Urothelium cell line (cell line): ENCODE measurements around the gene INAFM2.

ENCODE experiments used
- DNase-seq: peaks from one replicate; pipeline ENCODE4 v3.0.0; 2011; ENCODE audit warnings: low spot score, mixed read lengths
- FAIRE-seq: peaks from 2 replicates; lab custom pipeline; 2011; peaks lifted over from hg19 to GRCh38; lab: Jason Lieb, UNC

The INAFM2 gene

DNA sequence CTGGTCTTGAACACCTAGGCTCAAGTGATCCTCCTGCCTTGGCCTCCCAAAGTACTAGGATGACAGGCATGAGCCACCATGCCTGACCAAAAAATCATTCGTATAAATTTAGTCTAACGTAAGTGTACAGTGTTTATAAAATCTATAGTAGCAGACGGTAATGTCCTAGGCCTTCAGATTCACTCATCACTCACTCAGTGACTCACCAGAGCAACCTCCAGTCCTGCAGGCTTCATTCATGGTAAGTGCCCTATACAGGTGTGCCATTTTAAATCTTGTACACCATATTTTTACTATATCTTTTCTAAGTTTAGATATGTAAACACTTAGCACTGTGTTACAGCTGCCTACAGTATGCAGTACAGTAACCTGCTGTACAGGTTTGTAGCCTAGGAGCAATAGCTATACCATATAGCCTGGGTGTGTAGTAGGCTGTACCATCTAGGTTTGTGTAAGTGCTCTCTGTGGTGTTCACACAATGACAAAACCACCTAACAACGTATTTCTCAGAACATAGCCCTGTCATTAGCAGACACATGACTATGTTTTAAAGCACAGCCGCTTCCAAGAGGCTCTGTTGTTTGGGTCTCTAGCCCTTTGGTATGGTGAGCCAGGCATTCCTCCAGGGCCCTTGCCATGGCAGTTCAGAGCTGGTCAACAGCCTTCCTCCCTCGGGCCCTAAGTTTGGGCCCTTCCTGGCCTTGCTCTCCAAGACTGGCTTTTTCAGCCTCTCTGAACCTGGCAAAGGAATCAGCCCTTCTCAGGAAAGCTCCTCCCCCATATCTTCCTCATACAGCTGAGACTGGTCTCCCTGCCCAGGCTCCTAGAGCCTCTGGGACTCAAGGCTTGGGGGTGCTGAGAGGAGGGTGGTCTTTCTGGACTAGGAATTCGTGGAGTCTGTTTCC lies 19.2 kb downstream of the INAFM2 start:
- peak; percentile 27 for FAIRE-seq
- DNase-seq = no peak

DNA sequence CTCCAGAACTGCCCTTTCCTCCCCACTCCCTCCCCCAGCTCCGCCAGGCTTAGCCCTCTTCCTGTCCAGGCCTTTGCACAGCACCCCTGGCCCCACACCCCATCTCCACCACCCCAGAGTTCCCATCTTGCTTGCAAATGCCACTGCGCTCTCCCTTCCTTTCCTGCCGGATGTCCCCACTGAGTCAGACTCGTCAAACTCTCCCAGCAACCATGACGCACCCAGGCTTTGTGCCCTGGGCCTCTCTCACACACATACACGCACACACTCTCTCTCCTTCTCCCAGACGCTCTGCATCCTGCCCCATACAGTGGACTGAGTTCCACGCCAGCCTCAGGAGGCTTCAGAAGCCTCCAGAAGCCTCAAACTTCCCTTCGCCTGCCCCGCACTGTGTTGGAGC lies 20.0 kb downstream of the INAFM2 start:
- FAIRE-seq = peak; percentile 85
- peak; percentile 82 for DNase-seq

DNA sequence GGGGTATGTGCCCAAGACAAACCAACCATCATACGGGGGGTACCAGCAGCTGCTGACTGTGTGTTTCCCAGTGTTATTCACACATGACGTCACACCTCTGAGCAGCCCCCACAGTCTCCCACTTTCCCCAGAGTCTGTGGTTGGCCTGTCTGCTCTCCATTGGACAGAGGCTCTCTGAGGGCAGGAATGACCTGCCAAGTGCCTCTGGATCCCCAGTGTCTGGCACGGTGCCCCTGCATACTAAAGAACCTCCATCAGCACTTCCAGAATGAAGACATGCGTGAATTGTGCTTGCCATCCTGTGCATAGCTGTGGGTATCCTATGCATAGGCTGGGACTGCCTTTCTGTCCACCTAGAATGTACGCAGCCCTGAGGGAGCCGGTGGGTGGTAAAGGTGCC lies 20.7 kb downstream of the INAFM2 start:
- no peak for FAIRE-seq
- no peak for DNase-seq

DNA sequence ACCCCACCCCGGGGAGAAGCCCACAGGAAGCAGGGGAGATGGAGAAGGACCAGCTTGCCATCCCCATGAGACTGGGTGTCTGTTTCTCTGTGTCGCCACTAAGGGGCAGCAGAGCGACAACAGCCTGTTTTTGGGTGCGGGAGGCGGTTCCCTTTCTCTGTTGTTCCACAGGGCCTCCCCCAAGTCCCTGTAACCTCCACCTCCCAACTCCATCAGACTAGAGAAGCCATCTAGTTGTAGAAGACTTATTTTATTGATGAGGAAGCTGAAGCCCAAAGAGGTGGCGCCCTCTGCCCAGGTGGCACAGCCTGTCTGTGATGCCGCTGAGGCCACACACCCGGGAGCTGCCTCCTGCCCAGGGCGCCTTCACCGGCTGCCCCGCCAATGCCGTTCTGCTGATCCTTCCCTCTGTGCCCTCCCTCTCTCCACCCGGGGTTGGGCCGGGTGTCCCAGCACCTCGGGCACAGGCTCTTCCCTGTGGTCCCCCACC lies 21.2 kb downstream of the INAFM2 start:
- no peak for FAIRE-seq
- peak; percentile 63 for DNase-seq

- FAIRE-seq = no peak
- DNase-seq = no peak
Observed at GRCh38 chr15:40345225-40345866, 21.9 kb downstream of the INAFM2 start.

DNA sequence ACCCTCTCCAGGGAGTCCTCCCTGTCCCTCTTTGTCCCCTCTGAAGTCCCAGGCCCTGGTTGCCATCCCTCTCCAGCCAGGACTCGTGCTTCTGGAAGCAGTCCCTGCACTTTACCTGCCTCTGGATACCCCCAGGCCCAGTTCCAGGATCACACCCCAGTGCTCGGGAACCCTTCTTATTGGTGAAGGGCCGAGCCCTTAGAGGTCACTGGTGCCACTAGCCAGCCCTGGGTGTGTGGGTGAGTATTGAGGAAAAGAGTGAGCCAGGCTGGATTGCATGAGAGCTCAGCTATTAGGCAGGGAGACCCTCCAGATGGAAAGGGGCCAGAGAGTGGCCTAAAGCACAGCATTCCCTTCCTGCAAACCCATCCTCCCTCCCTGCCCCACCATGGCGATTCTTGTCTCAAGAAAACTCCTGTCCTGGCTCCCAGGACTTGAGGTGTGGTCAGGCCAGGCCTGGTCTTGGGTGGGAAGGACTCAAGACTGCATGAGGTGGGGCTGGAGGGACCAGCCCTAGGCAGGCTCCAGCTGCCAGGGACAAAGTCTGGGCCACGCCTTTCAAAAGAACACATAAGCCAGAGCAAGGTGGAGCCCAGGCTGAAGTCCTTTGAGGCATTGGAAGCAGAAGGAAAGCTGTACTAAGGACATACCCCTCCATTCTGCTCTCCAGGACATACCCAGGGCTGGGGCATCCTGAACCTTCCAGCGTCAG lies 22.5 kb downstream of the INAFM2 start:
- DNase-seq = no peak
- no peak for FAIRE-seq

DNA sequence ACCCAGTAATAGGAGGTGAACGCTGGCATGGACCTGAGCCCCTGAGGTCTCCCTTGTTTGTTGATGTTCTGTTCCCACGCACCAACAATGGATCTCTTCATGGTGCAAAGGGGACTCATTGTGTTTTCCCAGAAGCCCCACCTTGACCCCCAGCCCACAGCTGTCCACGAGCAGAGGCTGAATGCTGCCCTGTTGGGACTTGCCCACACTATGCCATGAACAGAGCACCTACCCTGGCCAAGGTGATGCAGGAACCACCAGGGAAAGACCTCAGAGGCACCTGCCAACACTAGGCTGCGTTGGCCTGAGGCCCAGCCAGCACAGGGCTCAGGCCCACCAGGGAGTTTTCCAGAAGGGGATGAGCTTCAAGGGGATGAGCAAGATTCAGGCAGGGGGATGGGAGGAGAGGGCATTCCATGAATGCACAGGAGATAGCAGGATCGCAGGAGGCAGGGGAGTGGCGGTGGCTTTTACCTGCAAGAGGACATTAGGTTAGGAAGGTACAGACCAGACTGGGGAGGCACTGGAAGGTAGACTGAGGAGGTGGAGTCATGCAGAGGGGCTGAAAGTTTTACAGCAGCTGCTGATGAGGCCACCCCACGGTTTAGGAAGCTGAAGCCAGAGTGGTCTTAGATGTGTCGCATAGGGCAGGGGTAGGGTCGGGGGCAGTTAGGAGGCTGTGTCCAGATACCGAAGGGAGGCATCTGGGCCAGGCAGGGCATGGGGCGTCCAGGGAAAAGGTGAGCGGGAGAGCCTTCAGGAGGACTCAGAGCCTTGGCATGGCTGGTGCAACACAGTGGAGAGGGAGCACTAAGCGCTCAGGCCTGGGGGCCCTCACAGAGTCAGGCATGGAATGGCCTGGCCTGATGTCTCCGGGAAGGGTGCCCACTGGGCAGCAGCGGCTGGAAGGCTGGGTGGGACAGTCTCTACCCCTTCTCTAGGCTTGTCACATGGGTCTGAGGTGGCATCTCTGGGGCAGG lies 23.4 kb downstream of the INAFM2 start:
- no peak for FAIRE-seq
- DNase-seq = no peak

DNA sequence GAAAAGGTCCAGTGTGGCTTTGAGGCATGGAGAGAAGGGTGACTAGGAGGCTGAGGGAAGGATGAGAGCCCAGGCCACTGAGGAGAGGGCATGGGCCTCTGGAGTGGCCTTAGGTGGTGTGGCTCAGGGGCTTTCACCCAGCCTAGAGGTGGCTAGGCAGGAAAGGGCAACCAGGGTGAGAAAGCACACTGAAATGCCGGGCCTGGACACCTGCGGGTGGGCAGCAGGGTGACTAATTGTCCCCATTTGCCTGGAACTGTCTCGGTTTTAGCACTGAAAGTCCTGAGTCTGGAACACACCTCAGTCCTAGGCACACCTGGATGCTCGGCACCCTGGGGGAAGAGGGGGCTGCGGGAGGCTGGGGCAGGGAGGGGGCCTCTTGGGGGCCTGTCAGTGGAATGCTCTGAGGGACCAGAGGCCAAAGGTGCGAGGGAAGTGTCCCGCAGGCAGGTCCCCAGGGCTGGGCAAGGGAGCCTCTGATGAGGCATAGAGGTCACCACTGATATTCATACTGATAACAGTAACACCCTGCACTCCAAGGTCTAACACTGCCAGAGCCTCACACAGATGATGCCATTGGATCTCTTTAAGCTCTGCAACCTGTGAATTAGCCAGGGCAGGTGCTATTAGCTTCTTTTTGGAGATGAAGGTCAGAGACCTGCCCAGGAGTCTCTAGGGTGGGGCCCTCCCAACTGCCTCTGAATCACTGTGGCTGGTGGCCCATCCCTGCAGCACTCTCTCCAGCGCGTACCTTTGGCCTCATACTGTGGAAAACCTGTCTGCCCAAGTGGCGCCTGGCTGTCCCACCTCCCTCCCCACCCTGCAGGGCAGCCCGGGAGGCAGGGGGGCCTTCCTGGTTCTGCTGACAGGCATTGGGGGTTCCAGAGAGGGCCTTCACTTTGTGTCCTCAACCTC lies 24.3 kb downstream of the INAFM2 start:
- DNase-seq = no peak
- no peak for FAIRE-seq

DNA sequence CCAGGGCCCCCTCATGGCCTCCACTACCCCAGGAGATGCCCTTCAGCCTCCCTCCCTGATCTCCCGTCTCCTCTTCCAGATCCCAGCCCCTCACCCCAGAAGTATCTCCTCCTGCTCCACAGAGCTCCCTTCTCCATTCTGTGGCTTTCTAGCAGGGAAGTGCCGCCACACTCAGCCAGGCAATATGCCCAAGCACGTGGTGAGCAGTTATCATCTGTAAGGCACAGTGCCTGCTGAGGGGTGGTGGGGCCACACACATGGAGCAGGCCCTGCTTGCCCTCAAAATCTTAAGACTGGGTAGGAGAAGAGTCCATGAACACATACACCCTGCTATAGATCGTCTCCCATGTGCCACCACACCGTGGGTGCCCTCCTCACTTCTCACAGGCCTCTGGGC lies 25.0 kb downstream of the INAFM2 start:
- no peak for DNase-seq
- FAIRE-seq = no peak

DNA sequence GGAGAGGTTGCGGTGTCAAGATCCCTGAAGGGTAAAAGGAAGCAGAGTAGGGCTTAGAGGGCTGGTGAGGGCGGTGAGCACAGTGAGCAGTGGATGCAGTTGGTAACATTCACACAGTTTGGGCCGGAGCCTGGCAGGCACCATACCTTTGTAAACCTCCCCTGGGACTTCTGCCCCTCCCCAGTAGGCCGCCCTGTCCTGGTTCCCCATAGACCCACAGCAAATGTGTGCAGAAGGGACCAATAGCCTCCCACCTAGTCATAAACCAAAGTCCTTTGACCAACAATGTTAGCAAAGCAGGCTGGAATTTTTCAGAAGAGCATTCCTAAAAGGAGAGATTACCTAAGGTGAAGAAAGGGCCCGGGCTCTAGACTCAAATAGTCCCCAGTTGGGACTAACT lies 25.7 kb downstream of the INAFM2 start:
- FAIRE-seq = no peak
- no peak for DNase-seq

- no peak for DNase-seq
- FAIRE-seq = no peak
Observed at GRCh38 chr15:40352281-40352901, 28.9 kb downstream of the INAFM2 start.

- FAIRE-seq (no peak), DNase-seq (no peak)
Observed at GRCh38 chr15:40353697-40354096, 30.2 kb downstream of the INAFM2 start.

GRCh38 chr15:40354408-40355171 lies 31.1 kb downstream of the INAFM2 start:
- FAIRE-seq = no peak
- peak; percentile 67 for DNase-seq

DNA sequence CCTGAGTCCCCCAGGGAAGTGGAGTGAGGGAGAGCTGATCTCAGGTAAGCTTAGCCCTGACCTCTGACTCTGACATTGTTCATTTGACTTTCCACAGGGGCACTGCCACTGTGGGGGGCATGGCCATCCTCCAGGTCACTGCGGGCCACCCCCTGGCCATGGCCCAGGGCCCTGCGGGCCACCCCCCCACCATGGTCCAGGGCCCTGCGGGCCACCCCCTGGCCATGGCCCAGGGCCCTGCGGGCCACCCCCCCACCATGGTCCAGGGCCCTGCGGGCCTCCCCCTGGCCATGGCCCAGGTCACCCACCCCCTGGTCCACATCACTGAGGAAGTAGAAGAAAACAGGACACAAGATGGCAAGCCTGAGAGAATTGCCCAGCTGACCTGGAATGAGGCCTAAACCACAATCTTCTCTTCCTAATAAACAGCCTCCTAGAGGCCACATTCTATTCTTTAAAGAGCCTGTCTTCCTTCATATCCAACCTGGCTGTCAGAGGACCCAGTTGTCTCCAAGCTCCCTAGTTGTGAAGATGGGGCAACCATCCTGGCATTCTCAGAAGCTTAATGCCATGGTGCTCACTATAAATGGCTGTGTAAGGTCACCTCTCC lies 32.6 kb downstream of the INAFM2 start:
- DNase-seq (no peak), FAIRE-seq (no peak)

GRCh38 chr15:40357246-40357645 lies 33.8 kb downstream of the INAFM2 start:
- no peak for DNase-seq
- no peak for FAIRE-seq

DNA sequence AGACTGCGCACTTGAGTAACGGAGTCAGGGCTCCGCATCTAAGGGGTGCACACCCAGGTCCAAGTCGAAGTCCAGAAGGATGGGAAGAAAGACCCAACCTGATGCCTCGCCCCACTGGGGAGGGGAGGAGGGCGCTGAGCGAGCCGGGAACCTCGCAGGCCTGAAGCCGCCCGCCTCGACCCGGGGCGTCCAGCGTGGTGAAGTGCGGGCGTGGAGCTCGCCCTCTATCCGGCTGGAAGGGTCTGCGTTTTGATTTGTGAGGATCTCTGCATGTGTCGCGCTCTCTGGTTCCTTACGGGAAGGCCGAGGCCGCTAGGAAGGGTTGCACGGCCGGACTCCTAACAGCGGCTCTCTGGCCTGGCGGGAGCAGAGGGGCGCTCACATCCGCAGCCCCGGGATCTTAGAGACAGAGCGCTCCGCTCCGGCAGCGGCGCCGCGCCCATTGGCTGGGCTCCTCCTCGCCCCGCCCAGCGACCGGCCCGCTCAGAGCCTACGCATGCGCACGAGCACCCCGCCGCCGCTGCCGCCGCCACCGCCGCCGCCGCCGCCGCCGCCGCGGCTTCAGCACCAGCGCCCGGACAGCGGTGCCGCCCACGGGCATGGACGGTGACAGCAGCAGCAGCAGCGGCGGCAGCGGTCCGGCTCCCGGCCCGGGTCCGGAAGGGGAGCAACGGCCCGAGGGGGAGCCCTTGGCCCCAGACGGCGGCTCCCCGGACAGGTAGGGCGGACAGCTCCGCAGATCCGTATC lies 34.4 kb downstream of the INAFM2 start, which contains the start of gene DISP2:
TSS of gene DISP2 (plus strand) at position 497 of the 748 bp plus-strand sequence. CDS start at position 600, 103 bp downstream.
- FAIRE-seq = no peak

More for the DNA sequence above, 34.4 kb downstream of the INAFM2 start, which contains the start of gene DISP2:
- DNase-seq = peak; percentile 98
